Caco-2 (cell line): ENCODE data around the gene KIF14. TPM values are rescaled to one million over a fixed set of nuclear protein-coding genes. Genes with fewer than 3 reads are reported as not detected.

Experiments
- BruUV-seq: library from RNA; stranded (reverse); fragments of 400-500 nt; replicated peaks from 2 replicates; lab custom pipeline; 2021; lab: Mats Ljungman, UMichigan
- CTCF ChIA-PET: fragments of 300-600 bp; sonication (Branson Sonifier 250); formaldehyde crosslinking; loops from one replicate; lab custom pipeline; 2022; ENCODE audit warnings: antibody characterized with exemption; lab: Charles Lee
- POLR2A ChIA-PET: fragments of 300-600 bp; sonication (Branson Sonifier 250); formaldehyde crosslinking; loops from one replicate; lab custom pipeline; 2022; ENCODE audit warnings: antibody characterized with exemption; lab: Charles Lee
- DNase-seq, 2 experiments: peaks; one replicate each; pipeline versions ENCODE4 v3.0.0 to v3.0.0-alpha.2; 2020 to 2022
- H3K27me3 ChIP-seq: replicated peaks from 2 replicates; pipeline ENCODE4 v1.6.0; 2011; ENCODE audit warnings: low read length; ENCODE audit not compliant: control insufficient read depth, insufficient read depth
- H3K36me3 ChIP-seq: 2 replicates; pipeline ENCODE4 v1.5.1; 2011; ENCODE audit warnings: low read length; ENCODE audit not compliant: control insufficient read depth, insufficient read depth
- H3K4me1 ChIP-seq: fragments of 250-450 bp; sonication (Bioruptor Pico); 2 replicates; pipeline ENCODE4 v1.5.1; 2020; ENCODE audit warnings: mild to moderate bottlenecking
- H3K4me3 ChIP-seq: 2 replicates; pipeline ENCODE4 v1.5.1; 2011; ENCODE audit warnings: low read depth, mild to moderate bottlenecking, control low read depth, low read length
- H3K9me3 ChIP-seq: fragments of 250-450 bp; sonication (Bioruptor Pico); 2 replicates; pipeline ENCODE4 v1.5.1; 2020; ENCODE audit warnings: mild to moderate bottlenecking, moderate library complexity
- H3K27ac Mint-ChIP-seq: one replicate; pipeline ENCODE4 v1.8.0; 2022; ENCODE audit warnings: mixed read lengths; ENCODE audit not compliant: unreplicated experiment
- H3K27me3 Mint-ChIP-seq: one replicate; pipeline ENCODE4 v1.8.0; 2022; ENCODE audit warnings: mixed read lengths; ENCODE audit not compliant: insufficient read depth, unreplicated experiment
- H3K36me3 Mint-ChIP-seq: one replicate; pipeline ENCODE4 v1.8.0; 2022; ENCODE audit warnings: mild to moderate bottlenecking, mixed read lengths; ENCODE audit not compliant: insufficient read depth, unreplicated experiment
- H3K4me1 Mint-ChIP-seq: one replicate; pipeline ENCODE4 v1.8.0; 2022; ENCODE audit warnings: low read depth, mixed read lengths; ENCODE audit not compliant: unreplicated experiment
- H3K4me3 Mint-ChIP-seq: one replicate; pipeline ENCODE4 v1.8.0; 2022; ENCODE audit warnings: mild to moderate bottlenecking, moderate library complexity, mixed read lengths; ENCODE audit not compliant: unreplicated experiment
- H3K9me3 Mint-ChIP-seq: one replicate; pipeline ENCODE4 v1.8.0; 2022; ENCODE audit warnings: mixed read lengths; ENCODE audit not compliant: unreplicated experiment
- intact Hi-C: fragments of 100-400 bp; cut with micrococcal nuclease; formaldehyde crosslinking; loops from one replicate; pipeline ENCODE4 v1.10.0; 2022; ENCODE audit not compliant: unreplicated experiment
- total RNA-seq: library from RNA; stranded (reverse); gene quantifications from 2 replicates; pipeline ENCODE4 v1.2.3, GENCODE V29; 2022
- TF ChIP-seq, protein P1 (sequence below), 2 experiments: fragments of 200-600 bp in 1 of 2; IDR thresholded peaks; 1 replicate in 1 of 2; 2 replicates in 1 of 2; pipeline versions ENCODE4 v1.5.1 to v1.8.0; 2011 to 2022; ENCODE audit warnings: antibody characterized with exemption in 1 of 2, control low read depth in 1 of 2, inconsistent platforms in 1 of 2, low read depth in 1 of 2, low read length in 1 of 2, mild to moderate bottlenecking in 1 of 2, moderate library complexity in 1 of 2; ENCODE audit not compliant: insufficient read depth in 1 of 2, severe bottlenecking in 1 of 2, unreplicated experiment in 1 of 2

Gene KIF14
- total RNA-seq, 1 experiment from 2014 or later: 11.6 TPM

DNA sequence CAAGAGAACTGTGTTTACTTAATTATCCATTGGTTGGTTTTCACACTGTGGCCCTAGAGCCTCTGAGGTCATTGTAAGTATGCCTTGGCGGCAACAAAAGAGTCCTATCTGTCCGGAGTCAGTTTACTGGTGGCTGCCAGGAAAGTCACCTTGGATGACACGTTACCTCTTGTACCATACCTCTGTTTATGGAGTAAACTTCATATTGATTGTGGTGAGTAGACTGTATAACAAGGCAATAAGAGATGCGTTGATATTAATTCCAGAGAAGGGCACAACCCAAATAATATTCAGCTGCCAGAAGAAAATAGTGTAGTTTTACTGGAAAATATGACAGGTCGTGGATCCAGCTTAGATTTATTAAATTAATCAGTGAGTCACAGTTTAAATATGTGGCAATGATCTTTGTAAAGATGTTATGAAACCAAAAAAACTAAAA lies 20.4 kb upstream of the KIF14 start:
- H3K27ac Mint-ChIP-seq: no peak overlapping the region
- ChIA-PET CTCF (no interaction called here), POLR2A (interaction anchor here (0.6 kb wide), 1 partner anchor 29 kb away, joined by 3 read pairs; the partner anchor contains the start of gene DDX59)
- TF ChIP-seq, protein P1, sequence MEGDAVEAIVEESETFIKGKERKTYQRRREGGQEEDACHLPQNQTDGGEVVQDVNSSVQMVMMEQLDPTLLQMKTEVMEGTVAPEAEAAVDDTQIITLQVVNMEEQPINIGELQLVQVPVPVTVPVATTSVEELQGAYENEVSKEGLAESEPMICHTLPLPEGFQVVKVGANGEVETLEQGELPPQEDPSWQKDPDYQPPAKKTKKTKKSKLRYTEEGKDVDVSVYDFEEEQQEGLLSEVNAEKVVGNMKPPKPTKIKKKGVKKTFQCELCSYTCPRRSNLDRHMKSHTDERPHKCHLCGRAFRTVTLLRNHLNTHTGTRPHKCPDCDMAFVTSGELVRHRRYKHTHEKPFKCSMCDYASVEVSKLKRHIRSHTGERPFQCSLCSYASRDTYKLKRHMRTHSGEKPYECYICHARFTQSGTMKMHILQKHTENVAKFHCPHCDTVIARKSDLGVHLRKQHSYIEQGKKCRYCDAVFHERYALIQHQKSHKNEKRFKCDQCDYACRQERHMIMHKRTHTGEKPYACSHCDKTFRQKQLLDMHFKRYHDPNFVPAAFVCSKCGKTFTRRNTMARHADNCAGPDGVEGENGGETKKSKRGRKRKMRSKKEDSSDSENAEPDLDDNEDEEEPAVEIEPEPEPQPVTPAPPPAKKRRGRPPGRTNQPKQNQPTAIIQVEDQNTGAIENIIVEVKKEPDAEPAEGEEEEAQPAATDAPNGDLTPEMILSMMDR (IDR thresholded peaks at IDR 0.05; ENCODE audit: insufficient read depth in 1 of 2, low read depth in 1 of 2, low read length in 1 of 2, severe bottlenecking in 1 of 2, unreplicated experiment in 1 of 2): no peak
- DNase-seq: no peak
- no peaks in the 10 kb centered on the region for H3K36me3 ChIP-seq
- no peak overlapping the region for H3K4me3 ChIP-seq
- peaks cover 14% of the 10 kb centered on the region for H3K4me1 Mint-ChIP-seq
- H3K4me3 Mint-ChIP-seq: no peak overlapping the region
- intact Hi-C loops: no loop called here
- H3K27me3 ChIP-seq: no peaks in the 10 kb centered on the region
- peaks cover 13% of the 10 kb centered on the region for H3K36me3 Mint-ChIP-seq
- H3K4me1 ChIP-seq: peaks cover 13% of the 10 kb centered on the region; the same call in 1 of the 2 replicates
- H3K27me3 Mint-ChIP-seq: no peaks in the 10 kb centered on the region
- H3K9me3 ChIP-seq: no peaks in the 10 kb centered on the region
- no TSS peak for BruUV-seq
- no peaks in the 10 kb centered on the region for H3K9me3 Mint-ChIP-seq

DNA sequence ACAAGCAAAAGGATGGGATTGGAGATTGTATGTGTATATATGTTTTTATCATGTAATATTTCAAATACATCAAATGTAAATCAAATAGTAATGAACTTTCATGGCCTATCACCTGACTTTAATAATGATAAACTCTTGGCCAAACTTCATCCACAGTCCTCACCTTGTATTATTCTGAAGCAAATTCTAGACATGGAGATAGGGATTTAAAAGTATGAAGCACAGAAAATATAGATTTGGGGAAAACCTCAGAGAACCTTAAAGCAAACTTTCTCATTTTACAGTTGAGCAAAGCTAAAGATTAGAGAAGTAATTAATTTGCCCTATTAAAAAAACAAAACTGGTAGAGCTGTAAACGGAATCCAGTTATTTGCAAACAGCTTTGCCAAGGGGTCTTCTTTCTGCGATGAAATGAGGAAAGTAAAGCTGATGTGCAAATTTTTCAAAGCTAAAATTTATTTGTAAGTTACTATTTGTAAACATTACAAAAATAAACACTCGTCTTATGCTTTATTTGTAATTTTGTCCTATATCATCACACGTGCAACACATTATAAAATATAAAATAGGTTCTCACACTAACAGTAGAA lies 19.9 kb upstream of the KIF14 start:
- TSS peak; percentile 52 for BruUV-seq
- peaks cover 14% of the 10 kb centered on the region for H3K4me1 Mint-ChIP-seq
- intact Hi-C loops: no loop called here
- H3K4me1 ChIP-seq: peaks cover 13% of the 10 kb centered on the region; the same call in 1 of the 2 replicates
- peaks cover 8% of the 10 kb centered on the region for H3K36me3 Mint-ChIP-seq
- H3K36me3 ChIP-seq: no peaks in the 10 kb centered on the region
- peak overlapping the region; percentile 2 for H3K4me3 Mint-ChIP-seq
- no peaks in the 10 kb centered on the region for H3K27me3 ChIP-seq
- TF ChIP-seq, protein P1 (IDR thresholded peaks at IDR 0.05; ENCODE audit: insufficient read depth in 1 of 2, low read depth in 1 of 2, low read length in 1 of 2, severe bottlenecking in 1 of 2, unreplicated experiment in 1 of 2): no peak
- no peaks in the 10 kb centered on the region for H3K9me3 Mint-ChIP-seq
- CTCF ChIA-PET: no interaction called here
- no peak overlapping the region for H3K4me3 ChIP-seq
- POLR2A ChIA-PET: interaction anchor here (0.6 kb wide), 1 partner anchor 29 kb away, joined by 3 read pairs; the partner anchor contains the start of gene DDX59
- no peaks in the 10 kb centered on the region for H3K9me3 ChIP-seq
- DNase-seq: no peak
- H3K27me3 Mint-ChIP-seq: no peaks in the 10 kb centered on the region
- H3K27ac Mint-ChIP-seq: peak overlapping the region; percentile 40

DNA sequence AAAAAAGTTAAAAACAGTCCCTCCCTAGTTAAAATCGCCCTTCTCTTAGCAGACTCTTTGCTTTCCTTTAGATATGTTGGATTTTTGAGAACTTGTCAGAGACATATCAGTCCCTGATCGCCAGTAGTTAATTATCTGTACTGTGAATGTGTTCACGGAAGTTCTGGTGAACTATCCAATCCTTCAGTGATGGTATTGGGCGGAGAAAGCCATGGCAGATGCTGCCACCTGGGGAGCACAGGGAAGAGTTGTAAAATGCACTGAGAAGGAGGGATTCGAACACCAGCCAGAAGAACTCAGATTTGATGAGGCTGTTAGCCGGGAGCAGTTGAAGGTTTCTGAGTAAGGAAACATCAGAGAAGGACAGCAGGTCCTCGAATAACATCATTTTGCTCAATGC lies 17.5 kb upstream of the KIF14 start:
- TF ChIP-seq, protein P1 (IDR thresholded peaks at IDR 0.05; ENCODE audit: insufficient read depth in 1 of 2, low read depth in 1 of 2, low read length in 1 of 2, severe bottlenecking in 1 of 2, unreplicated experiment in 1 of 2): no peak
- no peak overlapping the region for H3K4me3 ChIP-seq

More for the DNA sequence above, 17.5 kb upstream of the KIF14 start:
- ChIA-PET CTCF (no interaction called here), POLR2A (no interaction called here)
- Mint-ChIP-seq H3K27me3 (no peaks in the 10 kb centered on the region), H3K4me1 (peaks cover 14% of the 10 kb centered on the region), H3K4me3 (no peak overlapping the region), H3K36me3 (peaks cover 6% of the 10 kb centered on the region), H3K27ac (peak overlapping the region; percentile 2), H3K9me3 (no peaks in the 10 kb centered on the region)
- DNase-seq: no peak
- H3K4me1 ChIP-seq: peaks cover 13% of the 10 kb centered on the region; the same call in 1 of the 2 replicates
- no TSS peak for BruUV-seq
- H3K27me3 ChIP-seq: no peaks in the 10 kb centered on the region
- no peaks in the 10 kb centered on the region for H3K36me3 ChIP-seq
- intact Hi-C loops: loop anchor here (1.0 kb wide), 1 partner anchor 18 kb away; the partner anchor contains the start of gene KIF14
- H3K9me3 ChIP-seq: no peaks in the 10 kb centered on the region
